ENCODE measurements around the gene SCYGR5.

DNA sequence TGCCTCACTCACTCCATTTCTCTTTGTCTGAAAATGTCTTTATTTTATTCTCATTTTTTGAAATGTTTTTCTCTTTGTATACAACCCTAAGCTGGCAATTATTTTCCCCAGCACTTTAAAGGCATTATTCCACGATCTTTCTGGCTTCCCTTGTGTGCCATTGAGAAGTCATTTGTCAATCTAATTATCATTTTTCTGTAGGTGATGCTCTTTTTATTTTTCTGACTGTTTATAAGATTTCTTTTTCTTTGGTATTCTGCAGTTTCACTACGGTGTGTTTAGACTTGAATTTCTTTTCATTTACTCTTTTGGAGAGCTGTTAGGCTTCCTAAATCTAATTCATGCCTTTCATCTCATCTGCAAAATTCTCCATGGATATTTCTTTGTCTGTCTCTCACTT, 41.2 kb upstream of the SCYGR5 start:
- TF ChIP-seq, protein P1, sequence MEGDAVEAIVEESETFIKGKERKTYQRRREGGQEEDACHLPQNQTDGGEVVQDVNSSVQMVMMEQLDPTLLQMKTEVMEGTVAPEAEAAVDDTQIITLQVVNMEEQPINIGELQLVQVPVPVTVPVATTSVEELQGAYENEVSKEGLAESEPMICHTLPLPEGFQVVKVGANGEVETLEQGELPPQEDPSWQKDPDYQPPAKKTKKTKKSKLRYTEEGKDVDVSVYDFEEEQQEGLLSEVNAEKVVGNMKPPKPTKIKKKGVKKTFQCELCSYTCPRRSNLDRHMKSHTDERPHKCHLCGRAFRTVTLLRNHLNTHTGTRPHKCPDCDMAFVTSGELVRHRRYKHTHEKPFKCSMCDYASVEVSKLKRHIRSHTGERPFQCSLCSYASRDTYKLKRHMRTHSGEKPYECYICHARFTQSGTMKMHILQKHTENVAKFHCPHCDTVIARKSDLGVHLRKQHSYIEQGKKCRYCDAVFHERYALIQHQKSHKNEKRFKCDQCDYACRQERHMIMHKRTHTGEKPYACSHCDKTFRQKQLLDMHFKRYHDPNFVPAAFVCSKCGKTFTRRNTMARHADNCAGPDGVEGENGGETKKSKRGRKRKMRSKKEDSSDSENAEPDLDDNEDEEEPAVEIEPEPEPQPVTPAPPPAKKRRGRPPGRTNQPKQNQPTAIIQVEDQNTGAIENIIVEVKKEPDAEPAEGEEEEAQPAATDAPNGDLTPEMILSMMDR (IDR thresholded peaks at IDR 0.05; ENCODE audit: low read length) = no peak
- no peak for TF ChIP-seq EZH2 (IDR thresholded peaks at IDR 0.05; ENCODE audit: borderline replicate concordance, low read length)

Data from OCI-LY1 (cell line).